Measurements from ENCODE around the gene INPP5F. TPM values are rescaled to one million over a fixed set of nuclear protein-coding genes. Genes with fewer than 3 reads are reported as not detected.
"Not testable (repeated sequence)": the region's sequence is repeated elsewhere in the genome, so short reads cannot be mapped to it uniquely, and the experiment has no call there.

Gene INPP5F
- total and polyA plus RNA-seq, 5 experiments from 2014 or later, result 1.4 to 10.9 (median 2.5) TPM

DNA sequence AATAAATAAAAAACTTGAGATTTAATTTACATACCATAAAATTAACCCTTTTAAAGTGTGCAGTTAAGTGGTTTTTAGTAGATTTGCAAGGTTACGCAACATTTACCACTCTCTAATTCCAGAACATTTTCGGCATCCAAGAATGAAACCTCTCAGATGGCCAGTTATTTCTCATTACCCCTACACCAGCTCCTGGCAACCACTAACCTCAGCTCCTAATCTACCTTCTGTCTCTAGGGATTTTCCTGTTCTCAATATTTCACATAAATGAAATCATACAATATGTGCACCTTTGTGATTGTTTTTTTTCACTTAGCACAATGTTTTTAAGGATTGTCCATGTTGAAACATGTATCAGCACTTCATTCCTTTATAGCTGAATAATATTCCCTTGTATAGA is 45.1 kb downstream of the INPP5F start:
- peaks cover 0 to 5% (median under 1%) of the 10 kb centered on the region in 4 donors for H3K4me1 Mint-ChIP-seq
- H3K9me3 Mint-ChIP-seq, result no peaks in the 10 kb centered on the region
- no peaks in the 10 kb centered on the region for H3K36me3 Mint-ChIP-seq
- DNase-seq (no peak), ATAC-seq (no peak)
- POLR2A ChIA-PET, result no interaction called here
- no peak overlapping the region for H3K4me3 Mint-ChIP-seq
- no peaks in the 10 kb centered on the region for H3K27me3 Mint-ChIP-seq
- H3K27ac Mint-ChIP-seq, result peak overlapping the region in 1 of 10 donors; percentile 34

DNA sequence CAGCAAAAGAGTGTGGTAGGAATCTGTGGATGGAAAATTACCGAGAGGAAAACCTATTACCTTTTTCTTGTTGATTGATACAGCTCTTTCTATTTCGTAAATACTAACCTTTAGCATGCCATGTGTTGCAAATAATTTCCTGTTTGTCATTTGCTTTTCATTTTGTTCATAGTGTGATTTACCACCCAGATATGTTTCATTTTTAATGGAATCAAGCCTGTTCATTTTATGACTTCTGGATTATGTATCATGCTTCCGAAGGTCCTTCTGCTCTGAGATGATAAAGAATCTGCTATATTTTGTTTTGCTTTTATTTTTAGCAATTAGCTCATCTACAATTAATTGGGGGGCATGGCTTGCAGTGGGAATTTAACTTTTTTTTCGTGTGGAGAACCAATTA is 46.5 kb downstream of the INPP5F start:
- Mint-ChIP-seq H3K36me3 (no peaks in the 10 kb centered on the region), H3K9me3 (no peaks in the 10 kb centered on the region), H3K27ac (no peak overlapping the region), H3K4me3 (no peak overlapping the region), H3K27me3 (no peaks in the 10 kb centered on the region), H3K4me1 (peaks cover 0 to 3% (median under 1%) of the 10 kb centered on the region in 4 donors)
- no peak for DNase-seq
- ATAC-seq, result no peak
- POLR2A ChIA-PET, result no interaction called here

DNA sequence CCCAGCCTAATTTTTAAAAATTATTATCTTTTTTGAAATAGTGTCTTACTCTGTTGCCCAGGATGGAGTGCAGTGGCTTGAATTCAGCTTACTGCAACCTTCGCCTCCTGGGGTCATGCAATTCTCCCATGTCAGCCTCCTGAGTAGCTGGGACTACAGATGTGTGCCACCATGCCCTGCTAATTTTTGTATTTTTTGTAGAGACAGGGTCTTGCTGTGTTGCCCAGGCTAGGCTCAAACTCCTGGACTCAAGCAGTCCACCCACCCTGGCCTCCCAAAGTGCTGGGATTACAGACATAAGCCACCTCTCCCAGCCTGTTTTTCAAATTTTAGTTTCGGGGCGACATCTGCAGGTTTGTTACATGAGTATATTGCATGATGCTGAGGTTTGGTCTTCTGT is 47.2 kb downstream of the INPP5F start:
- H3K4me3 Mint-ChIP-seq, H3K36me3 Mint-ChIP-seq, POLR2A ChIA-PET, H3K4me1 Mint-ChIP-seq, DNase-seq, H3K9me3 Mint-ChIP-seq, ATAC-seq, H3K27me3 Mint-ChIP-seq: not testable (repeated sequence)
- H3K27ac Mint-ChIP-seq, result peak overlapping the region in 1 of 10 donors; percentile 41

DNA sequence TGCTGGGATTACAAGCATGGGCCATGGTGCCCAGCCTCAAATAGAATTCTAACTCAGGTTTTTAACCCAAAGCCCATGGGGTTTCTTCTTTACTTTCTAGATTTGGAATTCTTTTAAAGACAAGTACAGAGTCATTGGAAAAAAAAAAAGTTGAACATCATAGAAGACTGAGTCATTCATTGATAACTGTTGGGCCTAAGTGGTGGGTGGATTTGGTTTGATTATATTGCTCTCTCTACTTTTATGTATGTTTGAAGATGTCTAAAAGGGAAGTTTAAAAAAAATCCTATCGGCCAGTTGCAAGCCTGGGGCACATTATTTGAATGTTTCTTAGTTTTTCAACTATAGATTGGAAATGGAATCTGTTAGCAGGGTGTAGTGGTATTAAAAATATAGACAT is 49.7 kb downstream of the INPP5F start:
- Mint-ChIP-seq H3K9me3 (no peaks in the 10 kb centered on the region), H3K4me1 (peaks cover 0 to 3% (median 0%) of the 10 kb centered on the region in 4 donors), H3K27me3 (no peaks in the 10 kb centered on the region), H3K27ac (no peak overlapping the region), H3K4me3 (no peak overlapping the region), H3K36me3 (peaks cover 0 to under 1% (median 0%) of the 10 kb centered on the region in 3 donors)
- DNase-seq, result no peak
- POLR2A ChIA-PET, result no interaction called here
- no peak for ATAC-seq

DNA sequence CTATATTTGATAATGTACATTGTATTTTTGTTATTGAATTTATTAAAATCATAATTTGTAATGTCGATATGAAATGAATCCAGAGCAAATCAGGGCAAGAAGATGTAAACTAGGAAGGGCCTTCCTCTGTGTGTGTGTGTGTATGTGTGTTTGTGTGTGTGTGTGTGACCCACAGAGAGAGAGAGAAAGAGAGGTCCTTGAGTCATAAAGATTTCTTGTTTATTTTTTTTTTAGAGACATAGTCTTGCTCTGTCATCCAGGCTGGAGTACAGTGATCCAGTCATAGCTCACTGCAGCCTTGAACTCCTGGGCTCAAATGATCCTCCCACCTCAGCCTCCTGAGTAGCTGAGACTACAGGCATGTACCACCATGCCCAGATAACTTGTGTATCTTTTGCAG is 50.7 kb downstream of the INPP5F start:
- peaks cover 0 to 4% (median 0%) of the 10 kb centered on the region in 4 donors for H3K4me1 Mint-ChIP-seq
- ATAC-seq (no peak), DNase-seq (no peak)
- no peak overlapping the region for H3K27ac Mint-ChIP-seq
- H3K27me3 Mint-ChIP-seq, result no peaks in the 10 kb centered on the region
- peaks cover 0 to 4% (median 0%) of the 10 kb centered on the region in 9 donors for H3K9me3 Mint-ChIP-seq
- peaks cover 1 to 4% (median 3%) of the 10 kb centered on the region in 3 donors for H3K36me3 Mint-ChIP-seq
- POLR2A ChIA-PET, result no interaction called here
- no peak overlapping the region for H3K4me3 Mint-ChIP-seq

DNA sequence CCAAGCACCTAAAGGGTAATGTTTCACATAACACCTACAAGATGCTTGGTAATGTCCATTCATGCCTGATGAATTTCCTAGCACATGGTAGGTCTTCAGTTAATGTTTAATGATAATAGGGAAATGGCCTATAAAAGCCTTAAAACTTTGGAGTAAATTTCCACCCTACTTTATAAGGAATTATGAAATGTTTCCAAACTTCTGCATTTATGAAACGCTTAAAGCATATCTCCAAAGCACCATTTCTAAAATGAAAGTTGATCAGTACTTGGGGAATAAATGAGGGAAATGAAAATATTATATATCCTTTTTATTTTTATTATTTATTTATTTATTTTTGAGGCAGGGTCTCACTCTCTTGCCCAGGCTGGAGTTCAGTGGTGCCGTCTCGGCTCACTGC is 51.8 kb downstream of the INPP5F start:
- DNase-seq (no peak), ATAC-seq (no peak)
- no peak overlapping the region for H3K27ac Mint-ChIP-seq
- no peaks in the 10 kb centered on the region for H3K27me3 Mint-ChIP-seq
- no peak overlapping the region for H3K4me3 Mint-ChIP-seq
- POLR2A ChIA-PET, result no interaction called here
- peaks cover 0 to 6% (median 0%) of the 10 kb centered on the region in 4 donors for H3K4me1 Mint-ChIP-seq
- H3K36me3 Mint-ChIP-seq, result peaks cover 3 to 5% (median 3%) of the 10 kb centered on the region in 3 donors
- peaks cover 0 to 4% (median 0%) of the 10 kb centered on the region in 9 donors for H3K9me3 Mint-ChIP-seq

DNA sequence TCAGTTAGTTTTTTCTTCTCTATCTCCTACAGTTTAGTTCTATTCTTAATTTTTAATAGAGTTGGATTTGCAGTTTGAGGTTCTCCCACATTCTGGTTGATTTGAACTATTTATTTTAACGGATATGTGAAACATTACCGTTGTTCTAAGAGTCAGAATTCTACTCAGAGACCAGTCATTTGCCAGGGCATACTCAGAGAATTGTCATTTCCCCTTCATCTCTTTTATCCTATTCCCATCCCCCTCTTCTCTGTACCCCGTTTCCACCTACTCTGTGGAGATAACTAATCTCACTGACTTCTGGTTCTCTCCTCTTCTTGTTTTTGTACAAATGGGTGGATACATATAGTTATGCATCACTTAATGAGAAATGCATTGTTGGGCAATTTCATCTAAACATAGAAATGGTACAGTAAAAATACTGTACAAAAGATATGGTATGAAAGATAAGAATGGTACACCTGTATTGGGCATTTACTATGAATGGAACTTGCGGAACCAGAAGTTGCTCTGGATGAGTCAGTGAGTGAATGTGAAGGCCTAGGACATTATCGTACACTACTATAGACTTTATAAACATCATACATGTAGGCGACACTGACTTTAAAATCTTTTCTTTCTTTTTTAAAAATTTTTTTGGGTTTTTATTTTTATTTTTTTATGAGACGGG is 53.1 kb downstream of the INPP5F start:
- Mint-ChIP-seq H3K4me3 (no peak overlapping the region), H3K4me1 (peaks cover 0 to 17% (median 3%) of the 10 kb centered on the region in 4 donors), H3K27ac (no peak overlapping the region), H3K9me3 (peaks cover 0 to 4% (median 0%) of the 10 kb centered on the region in 9 donors), H3K27me3 (no peaks in the 10 kb centered on the region), H3K36me3 (peaks cover 3 to 5% (median 3%) of the 10 kb centered on the region in 3 donors)
- ATAC-seq, result no peak
- POLR2A ChIA-PET, result no interaction called here
- no peak for DNase-seq

DNA sequence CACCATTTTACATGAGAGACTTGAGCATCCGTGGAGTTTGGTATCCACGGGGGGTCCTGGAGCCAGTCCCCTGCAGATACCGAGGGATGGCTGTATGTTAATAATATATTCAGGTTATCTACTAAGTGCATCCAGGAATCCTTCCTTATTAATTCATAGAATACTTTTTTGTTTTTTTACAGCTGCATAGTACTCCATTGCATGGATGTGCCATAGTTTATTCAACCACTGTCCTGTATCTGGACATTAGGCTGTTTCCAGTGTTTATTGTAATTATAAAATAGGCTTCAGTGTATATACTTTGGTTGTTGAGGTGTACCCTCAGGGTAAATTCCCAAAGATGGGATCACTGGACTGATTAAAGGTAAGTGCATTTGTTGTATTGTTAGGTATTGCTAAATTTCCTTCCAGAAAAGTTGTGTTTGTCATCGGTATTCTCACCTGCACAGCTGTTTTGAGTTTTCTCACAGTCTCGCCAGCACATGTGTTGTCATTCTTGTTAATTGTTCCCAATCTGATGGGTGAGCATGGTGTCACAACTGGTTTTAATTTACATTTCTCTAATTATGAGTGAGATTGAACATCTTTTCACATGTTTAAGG is 55.1 kb downstream of the INPP5F start:
- Mint-ChIP-seq H3K27ac (peak overlapping the region in 1 of 10 donors; percentile 3), H3K36me3 (peaks cover 3 to 5% (median 3%) of the 10 kb centered on the region in 3 donors)
- POLR2A ChIA-PET, result no interaction called here

DNA sequence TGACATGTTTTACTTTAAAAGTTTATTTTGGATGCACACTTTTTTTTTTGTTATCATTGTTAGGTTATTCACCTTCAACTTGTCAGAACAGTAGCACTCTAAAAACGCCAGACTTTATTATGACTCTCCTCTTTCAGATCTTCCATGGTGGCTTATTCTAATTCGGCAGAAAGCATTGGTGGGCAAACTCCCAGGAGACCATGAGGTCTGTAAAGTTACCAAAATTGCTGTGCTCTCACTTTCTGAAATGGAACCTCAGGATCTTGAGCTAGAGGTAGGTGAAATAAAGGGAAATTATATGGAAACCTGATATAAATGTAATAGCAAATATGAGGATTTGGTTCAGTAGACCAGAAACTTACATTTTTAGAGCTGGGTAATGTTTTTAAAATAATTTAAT is 55.6 kb downstream of the INPP5F start:
- no peak for DNase-seq
- Mint-ChIP-seq H3K4me3 (no peak overlapping the region), H3K4me1 (peaks cover 5 to 42% (median 19%) of the 10 kb centered on the region in 4 donors), H3K36me3 (peaks cover 3 to 5% (median 3%) of the 10 kb centered on the region in 3 donors), H3K27me3 (no peaks in the 10 kb centered on the region), H3K27ac (no peak overlapping the region), H3K9me3 (peaks cover 0 to 4% (median 0%) of the 10 kb centered on the region in 9 donors)
- POLR2A ChIA-PET, result no interaction called here
- no peak for ATAC-seq

More for the DNA sequence above, 55.1 kb downstream of the INPP5F start:
- ATAC-seq (no peak), DNase-seq (no peak)
- no peak overlapping the region for H3K4me3 Mint-ChIP-seq
- H3K27me3 Mint-ChIP-seq, result no peaks in the 10 kb centered on the region
- peaks cover 5 to 37% (median 19%) of the 10 kb centered on the region in 4 donors for H3K4me1 Mint-ChIP-seq
- H3K9me3 Mint-ChIP-seq, result peaks cover 0 to 4% (median 0%) of the 10 kb centered on the region in 9 donors

DNA sequence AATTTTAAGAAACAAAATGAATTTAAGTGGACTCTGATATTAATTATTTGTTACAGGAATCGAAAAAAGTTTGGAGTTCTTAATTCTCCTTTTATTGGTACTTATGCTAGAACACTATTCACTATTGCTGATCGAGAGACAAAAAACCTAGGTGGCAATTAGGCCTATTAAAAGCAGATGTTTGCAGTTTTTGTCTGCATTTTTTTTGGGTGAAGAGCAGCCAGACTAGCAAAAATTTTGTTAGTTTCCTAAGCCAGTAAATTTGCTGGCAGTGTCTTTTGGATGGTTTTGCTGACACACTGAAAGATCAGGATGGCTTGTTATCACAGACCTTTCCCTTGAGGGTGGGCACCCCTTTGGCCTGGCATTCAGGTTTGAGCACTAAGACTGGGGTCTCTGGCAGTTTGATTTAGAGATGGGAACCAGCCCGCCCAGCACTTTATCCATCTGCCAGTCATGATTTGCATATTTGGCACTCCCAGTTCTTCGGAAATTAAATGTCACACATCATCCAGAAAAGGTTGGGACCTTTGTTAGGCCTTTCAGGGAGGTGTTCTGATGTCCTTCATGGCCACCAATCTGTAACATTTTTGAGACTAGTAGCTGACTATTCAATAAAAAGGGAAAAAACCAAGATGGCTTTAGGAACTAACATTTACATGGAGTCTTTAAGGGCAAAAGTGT is 57.3 kb downstream of the INPP5F start:
- Mint-ChIP-seq H3K4me3 (no peak overlapping the region), H3K4me1 (peaks cover 12 to 45% (median 25%) of the 10 kb centered on the region in 4 donors), H3K27ac (no peak overlapping the region), H3K9me3 (peaks cover 0 to 4% (median 0%) of the 10 kb centered on the region in 9 donors), H3K36me3 (peaks cover 3 to 5% (median 3%) of the 10 kb centered on the region in 3 donors), H3K27me3 (no peaks in the 10 kb centered on the region)
- DNase-seq, result no peak
- ATAC-seq, result no peak
- POLR2A ChIA-PET, result no interaction called here

DNA sequence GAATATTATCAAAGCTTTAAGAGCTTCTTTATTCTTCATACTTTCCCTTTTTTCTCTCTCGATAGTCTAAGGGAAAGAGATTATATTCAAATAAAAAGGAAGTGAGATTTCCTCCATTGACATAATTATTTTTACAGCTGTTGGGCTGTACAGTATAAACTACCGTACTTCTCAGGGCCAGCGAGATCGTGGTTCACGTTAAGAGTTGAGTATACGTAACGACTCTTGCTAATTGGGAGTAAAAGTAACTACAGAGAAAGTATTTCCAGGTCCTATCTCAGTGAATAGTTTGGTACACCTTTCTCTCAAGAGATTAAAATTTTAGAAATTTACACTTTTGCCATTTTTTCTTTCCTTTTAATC is 57.8 kb downstream of the INPP5F start:
- Mint-ChIP-seq H3K36me3 (peaks cover 3 to 5% (median 4%) of the 10 kb centered on the region in 3 donors), H3K27ac (peak overlapping the region in 1 of 10 donors; percentile 54), H3K27me3 (no peaks in the 10 kb centered on the region), H3K4me1 (peaks cover 12 to 45% (median 25%) of the 10 kb centered on the region in 4 donors), H3K4me3 (peak overlapping the region in 1 of 10 donors; percentile 60), H3K9me3 (peaks cover 0 to 4% (median 0%) of the 10 kb centered on the region in 9 donors)
- ATAC-seq (no peak), DNase-seq (no peak)
- POLR2A ChIA-PET, result no interaction called here

DNA sequence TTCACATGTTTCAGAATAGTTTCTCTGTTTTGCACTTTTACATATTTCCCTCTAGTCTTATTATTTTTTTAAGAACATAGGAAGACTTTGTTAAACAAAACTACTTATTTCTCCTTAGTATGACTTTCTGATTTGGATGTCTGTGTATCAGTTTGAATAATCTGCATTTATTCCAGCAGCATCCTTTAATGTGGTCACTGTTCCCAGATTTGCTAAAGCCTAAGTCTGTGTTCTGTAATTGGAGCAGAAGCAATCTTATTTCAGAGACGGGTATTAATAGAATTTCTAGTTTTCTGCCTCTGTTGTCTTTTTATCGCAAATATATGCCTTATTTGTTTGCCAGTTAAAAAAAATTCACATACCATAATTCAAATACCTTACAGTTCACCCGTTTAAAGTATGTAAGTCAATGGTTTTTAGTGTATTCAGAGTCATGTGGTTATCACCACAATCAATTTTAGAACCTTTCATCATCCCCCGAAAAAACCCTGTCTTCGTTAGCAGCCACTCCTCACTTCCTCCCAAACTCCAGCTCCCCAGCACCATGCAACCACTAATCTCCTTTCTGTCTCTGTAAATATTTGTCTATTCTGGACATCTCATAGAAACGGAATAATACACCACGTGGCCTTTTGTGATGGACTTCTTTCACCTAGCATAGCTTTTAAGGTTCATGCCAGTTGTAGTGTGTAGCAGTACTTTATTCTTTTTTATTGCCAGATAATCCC is 58.7 kb downstream of the INPP5F start:
- Mint-ChIP-seq H3K27me3 (no peaks in the 10 kb centered on the region), H3K27ac (peak overlapping the region in 6 of 10 donors; percentile 9 to 69 (median 14)), H3K4me3 (peak overlapping the region in 9 of 10 donors; percentile 1 to 46 (median 37)), H3K36me3 (peaks cover 3 to 5% (median 5%) of the 10 kb centered on the region in 3 donors), H3K9me3 (peaks cover 0 to 4% (median 0%) of the 10 kb centered on the region in 9 donors), H3K4me1 (peaks cover 13 to 42% (median 25%) of the 10 kb centered on the region in 4 donors)
- POLR2A ChIA-PET, result interaction anchor here (0.8 kb wide), 1 partner anchor 88 kb away, joined by 3 read pairs; the partner anchor contains the start of gene MCMBP
- DNase-seq, result peak in 3 of 10 donors; percentile 21 to 51 (median 48)
- peak; percentile 63 to 98 for ATAC-seq

Data from naive thymus-derived CD8-positive, alpha-beta T cell (primary cell).